K562 (cell line): ENCODE data around the gene GABRP. TPM values are rescaled to one million over a fixed set of nuclear protein-coding genes. Genes with fewer than 3 reads are reported as not detected.

Experiments
- ATAC-seq: fragments of 200-7000 bp; cut with Tn5 transposase; 3 replicates; pipeline ENCODE4 v1.9.1; 2020; ENCODE audit warnings: moderate library complexity
- BruUV-seq: library from RNA; stranded (reverse); fragments of 400-500 nt; replicated peaks from 2 replicates; lab custom pipeline; 2021; lab: Mats Ljungman, UMichigan
- CTCF ChIA-PET: fragments of 300-600 bp; formaldehyde crosslinking; extraction: SDS; loops from one replicate; lab custom pipeline; 2021; ENCODE audit warnings: low intra/inter-chr PET ratio; lab: Yijun Ruan, JAX
- POLR2A ChIA-PET: fragments of 300-600, 350-650 bp; sonication (Branson Sonifier 250); formaldehyde crosslinking; extraction: SDS; loops from one replicate; lab custom pipeline; 2021; ENCODE audit warnings: antibody characterized with exemption, inconsistent platforms; lab: Yijun Ruan, JAX
- DNase-seq, 4 experiments: peaks; one replicate each; pipeline versions ENCODE4 v3.0.0 to v3.0.0-alpha.2; 2011 to 2018; ENCODE audit warnings: low spot score in 3 of 4, mixed read lengths in 3 of 4; ENCODE audit errors: extremely low read depth in 1 of 4
- FAIRE-seq: peaks from 2 replicates; lab custom pipeline; 2011; peaks lifted over from hg19 to GRCh38; lab: Jason Lieb, UNC
- H2AFZ ChIP-seq: 2 replicates; pipeline ENCODE4 v1.6.0; 2011; ENCODE audit warnings: low read depth, low read length, control low read depth, inconsistent platforms
- H3K27ac ChIP-seq: fragments of 200-600 bp; 3 replicates; pipeline ENCODE4 v1.8.0; 2011; ENCODE audit warnings: low read depth, mild to moderate bottlenecking, control low read depth, inconsistent platforms, low read length, moderate library complexity, mixed read lengths; ENCODE audit errors: extremely low read depth
- H3K27me3 ChIP-seq, 2 experiments: fragments of 300-600 bp in 1 of 2; 2 replicates in 1 of 2; 3 replicates in 1 of 2; pipeline versions ENCODE4 v1.6.0 to v1.8.0; 2011; ENCODE audit warnings: inconsistent platforms in 2 of 2, low read length in 2 of 2, mild to moderate bottlenecking in 1 of 2, mixed read lengths in 1 of 2, moderate library complexity in 1 of 2; ENCODE audit not compliant: control insufficient read depth in 2 of 2, insufficient read depth in 2 of 2
- H3K36me3 ChIP-seq: fragments of 300-600 bp; 3 replicates; pipeline ENCODE4 v1.8.0; 2011; ENCODE audit warnings: mild to moderate bottlenecking, low read length, inconsistent platforms; ENCODE audit not compliant: control insufficient read depth, insufficient read depth
- H3K4me1 ChIP-seq, 2 experiments: fragments of 200-600 bp in 1 of 2; replicated peaks in 1 of 2; 2 replicates in 1 of 2; 3 replicates in 1 of 2; pipeline versions ENCODE4 v1.5.1 to v1.8.0; 2011; ENCODE audit warnings: inconsistent platforms in 2 of 2, low read length in 2 of 2, mild to moderate bottlenecking in 1 of 2, mixed read lengths in 1 of 2, moderate library complexity in 1 of 2; ENCODE audit not compliant: control insufficient read depth in 2 of 2, insufficient read depth in 2 of 2
- H3K4me2 ChIP-seq: 2 replicates; pipeline ENCODE4 v1.6.1; 2011; ENCODE audit warnings: low read length, control low read depth, inconsistent platforms, mixed read lengths; ENCODE audit not compliant: insufficient read depth
- H3K4me3 ChIP-seq: fragments of 200-600 bp; sonication (generic), shearing (Covaris generic); 2 replicates; pipeline ENCODE4 v1.5.1; 2016; ENCODE audit warnings: control low read depth, inconsistent platforms
- H3K79me2 ChIP-seq: fragments of 200-600 bp; 3 replicates; pipeline ENCODE4 v1.8.0; 2011; ENCODE audit warnings: low read length, inconsistent platforms; ENCODE audit not compliant: control insufficient read depth, insufficient read depth
- H3K9ac ChIP-seq, 2 experiments: 2 replicates each; pipeline versions ENCODE4 v1.6.0 to v1.6.1; 2011; ENCODE audit warnings: low read depth in 2 of 2, low read length in 2 of 2, control low read depth in 1 of 2, inconsistent platforms in 1 of 2, mild to moderate bottlenecking in 1 of 2, mixed read lengths in 1 of 2; ENCODE audit not compliant: insufficient read depth in 1 of 2
- H3K9me1 ChIP-seq: one replicate; pipeline ENCODE4 v1.6.0; 2011; ENCODE audit warnings: inconsistent platforms, mild to moderate bottlenecking, low read length, moderate library complexity; ENCODE audit not compliant: control insufficient read depth, insufficient read depth
- H3K9me3 ChIP-seq: replicated peaks from 2 replicates; pipeline ENCODE4 v1.5.1; 2011; ENCODE audit warnings: low read depth, low read length, inconsistent platforms; ENCODE audit not compliant: control insufficient read depth, insufficient read depth
- H4K20me1 ChIP-seq: replicated peaks from 2 replicates; pipeline ENCODE4 v1.6.1; 2011; ENCODE audit warnings: low read length, inconsistent platforms, mixed read lengths; ENCODE audit not compliant: control insufficient read depth, insufficient read depth
- ATF3 ChIP-seq, 2 experiments: fragments of 450-650 bp in 1 of 2; sonication (generic) in 1 of 2; formaldehyde crosslinking in 1 of 2; IDR thresholded peaks in 1 of 2; conservative IDR thresholded peaks in 1 of 2; 2 replicates each; pipeline versions ENCODE4 v1.6.1 to v1.8.1; 2016 to 2023; ENCODE audit warnings: mild to moderate bottlenecking in 2 of 2, moderate library complexity in 2 of 2, inconsistent platforms in 1 of 2, missing genetic modification reagents in 1 of 2
- BHLHE40 ChIP-seq: IDR thresholded peaks from 2 replicates; pipeline ENCODE4 v1.6.1; 2011; ENCODE audit warnings: low read length, improper control_type of control experiment
- DACH1 ChIP-seq: fragments of 450-650 bp; IDR thresholded peaks from 2 replicates; pipeline ENCODE4 v1.6.1; 2018; ENCODE audit not compliant: partially characterized antibody
- EWSR1 ChIP-seq: fragments of 450-650 bp; IDR thresholded peaks from 2 replicates; pipeline ENCODE4 v1.6.1; 2018; ENCODE audit warnings: borderline replicate concordance, mild to moderate bottlenecking, low read depth, moderate library complexity; ENCODE audit not compliant: partially characterized antibody
- HEY1 ChIP-seq: fragments of 250-450 bp; sonication (Bioruptor Pico); IDR thresholded peaks from 2 replicates; pipeline ENCODE4 v1.5.0; 2020; ENCODE audit warnings: mild to moderate bottlenecking, moderate library complexity, borderline replicate concordance
- L3MBTL2 ChIP-seq: fragments of 450-650 bp; IDR thresholded peaks from 2 replicates; pipeline ENCODE4 v1.6.1; 2016; ENCODE audit warnings: mild to moderate bottlenecking, moderate library complexity
- NFE2L1 ChIP-seq: fragments of 450-650 bp; IDR thresholded peaks from 2 replicates; pipeline ENCODE4 v1.6.1; 2016; ENCODE audit warnings: missing genetic modification characterization, low read depth, mild to moderate bottlenecking, missing compliant biosample characterization, moderate library complexity, borderline replicate concordance
- NR2F6 ChIP-seq: fragments of 450-650 bp; formaldehyde crosslinking; IDR thresholded peaks from 2 replicates; pipeline ENCODE4 v1.4.0; 2020; ENCODE audit warnings: mild to moderate bottlenecking
- PREB ChIP-seq: sonication (generic); formaldehyde crosslinking; IDR thresholded peaks from 2 replicates; pipeline ENCODE4 v1.8.1; 2023; ENCODE audit warnings: mild to moderate bottlenecking, missing genetic modification reagents
- SMAD1 ChIP-seq: fragments of 150-350 bp; IDR thresholded peaks from 2 replicates; pipeline ENCODE4 v1.6.1; 2014; ENCODE audit warnings: low read length, low read depth; ENCODE audit not compliant: partially characterized antibody
- TBL1XR1 ChIP-seq, 2 experiments: IDR thresholded peaks; 2 replicates each; pipeline ENCODE4 v1.6.1; 2012; ENCODE audit warnings: improper control_type of control experiment in 2 of 2, low read length in 2 of 2, mild to moderate bottlenecking in 1 of 2
- TFAM ChIP-seq: fragments of 250-450 bp; sonication (Bioruptor Pico); conservative IDR thresholded peaks from 2 replicates; pipeline ENCODE4 v1.5.0; 2021; ENCODE audit warnings: mild to moderate bottlenecking, moderate library complexity
- THRB ChIP-seq: fragments of 450-650 bp; formaldehyde crosslinking; conservative IDR thresholded peaks from 2 replicates; pipeline ENCODE4 v1.4.0; 2022; ENCODE audit warnings: mild to moderate bottlenecking, missing genetic modification characterization
- ZBED1 ChIP-seq: IDR thresholded peaks from 2 replicates; pipeline ENCODE4 v1.6.1; 2014
- ZBTB34 ChIP-seq: fragments of 250-450 bp; sonication (Bioruptor Pico); IDR thresholded peaks from 2 replicates; pipeline ENCODE4 v1.8.0; 2021; ENCODE audit warnings: mild to moderate bottlenecking, moderate library complexity
- ZFX ChIP-seq: sonication (generic); formaldehyde crosslinking; IDR thresholded peaks from 2 replicates; pipeline ENCODE4 v1.8.0; 2022; ENCODE audit warnings: mild to moderate bottlenecking, missing genetic modification reagents, moderate library complexity
- ZNF766 ChIP-seq: fragments of 200-800 bp; sonication (Bioruptor generic); conservative IDR thresholded peaks from 2 replicates; pipeline ENCODE4 v1.6.1; 2016; ENCODE audit warnings: missing genetic modification characterization, missing compliant biosample characterization
- WGBS: fragments of 100-300 bp; shearing (Covaris generic); methylation state at CpG from one replicate; pipeline ENCODE4 v1.1.6; 2016; ENCODE audit warnings: low coverage, mixed read lengths; ENCODE audit not compliant: insufficient coverage; ENCODE audit errors: missing lambda C conversion rate; 5-methylcytosine and 5-hydroxymethylcytosine counted together
- in situ Hi-C: fragments of 300-500 bp; cut with MboI; formaldehyde crosslinking; loops from 4 replicates; pipeline ENCODE4 v1.15.0; 2018; ENCODE audit warnings: inconsistent platforms, mixed read lengths
- intact Hi-C: fragments of 100-400 bp; cut with micrococcal nuclease; formaldehyde crosslinking; loops from 2 replicates; pipeline ENCODE4 v1.14.2; 2022
- polyA plus RNA-seq, 8 experiments: library from polyadenylated mRNA; depleted of rRNA in 4 of 8; stranded (reverse) in 5 of 8; unstranded in 3 of 8; fragments of >200 nt; fragmentation: Nextera tagmentation in 2 of 8; fragmentation: Illumina TruSeq in 1 of 8; extraction: Ambion mirVana in 2 of 8; extraction: Trizol in 1 of 8; gene quantifications; 2 replicates each; pipeline versions ENCODE4 v1.2.1 to v1.2.3, GENCODE V29; 2011 to 2014; ENCODE audit warnings: inconsistent platforms in 1 of 8, missing spikeins in 1 of 8
- total RNA-seq, 7 experiments: library from RNA; depleted of rRNA in 6 of 7; stranded (reverse); fragments of >200 nt in 6 of 7; fragmentation: Illumina TruSeq in 2 of 7; extraction: Trizol in 2 of 7; gene quantifications; 2 replicates each; pipeline versions ENCODE4 v1.2.1 to v1.2.3, GENCODE V29; 2011 to 2021; ENCODE audit warnings: low replicate concordance in 1 of 7

Gene GABRP
- total and polyA plus RNA-seq, 9 of the 15 experiments (the other 6 are each of a cell fraction or from before 2014, with no cell fraction given), result not detected

- 0% methylated on average over 10 of the region's 13 CpGs for WGBS
- Histone ChIP-seq H3K36me3 (no peaks in the 10 kb centered on the region), H3K4me3 (no peak overlapping the region), H3K27ac (no peak overlapping the region), H2AFZ (no peak overlapping the region), H4K20me1 (peaks cover 3% of the 10 kb centered on the region; the same call in 1 of the 2 replicates), H3K4me1 (peaks cover 0 to 7% of the 10 kb centered on the region in 2 experiments; a peak in 2 of 5 replicates), H3K9ac (no peak overlapping the region), H3K9me3 (no peaks in the 10 kb centered on the region), H3K4me2 (no peak overlapping the region), H3K27me3 (peaks cover 2 to 23% of the 10 kb centered on the region in 2 experiments; a peak in 3 of 5 replicates), H3K9me1 (no peaks in the 10 kb centered on the region), H3K79me2 (no peaks in the 10 kb centered on the region)
- ATAC-seq (no peak), DNase-seq (no peak), FAIRE-seq (no peak)
- CTCF ChIA-PET, result no interaction called here
- intact Hi-C loops, result loop anchor here (10.0 kb wide), 1 partner anchor 416 kb away; no protein-coding TSS in a partner anchor
- BruUV-seq, result no TSS peak
- in situ Hi-C loops, result loop anchor here (10.0 kb wide), 1 partner anchor 586 kb away; no protein-coding TSS in a partner anchor
- POLR2A ChIA-PET, result interaction anchor here (0.7 to 1.3 kb wide), 2 partner anchors 20 to 59 kb away, joined by 4 read pairs; no protein-coding TSS in a partner anchor
- TF ChIP-seq L3MBTL2, result no peak
- TF ChIP-seq BHLHE40, result no peak
- no peak for TF ChIP-seq ZNF766
- no peak for TF ChIP-seq EWSR1
- no peak for TF ChIP-seq THRB (CRISPR knock-in tag)
- no peak for TF ChIP-seq TFAM (CRISPR knock-in tag)
- TF ChIP-seq ZFX (CRISPR knock-in tag), result no peak
- TF ChIP-seq NFE2L1 (tag), result no peak
- TF ChIP-seq ATF3 (IDR thresholded peaks at IDR 0.05), result no peak
- no peak for TF ChIP-seq ATF3 (CRISPR knock-in tag; conservative IDR thresholded peaks at IDR 0.05)
- no peak for TF ChIP-seq DACH1
- TF ChIP-seq TBL1XR1 (IDR thresholded peaks at IDR 0.05; ENCODE audit: low read length in 2 of 2), result no peak
- TF ChIP-seq ZBED1, result no peak
- TF ChIP-seq HEY1 (CRISPR knock-in tag), result no peak
- TF ChIP-seq NR2F6 (CRISPR knock-in tag), result no peak
- TF ChIP-seq PREB (CRISPR knock-in tag), result no peak
- no peak for TF ChIP-seq ZBTB34
- TF ChIP-seq SMAD1, result no peak
Observed at GRCh38 chr5:170748951-170749471, 34.5 kb upstream of the GABRP start.
